Brain pericyte (primary cell): ENCODE measurements around the gene FAM241B.

Experiments
- DNase-seq: peaks from one replicate; pipeline ENCODE4 v3.0.0-alpha.2; 2012; ENCODE audit warnings: low read depth, low spot score

Gene FAM241B

DNA sequence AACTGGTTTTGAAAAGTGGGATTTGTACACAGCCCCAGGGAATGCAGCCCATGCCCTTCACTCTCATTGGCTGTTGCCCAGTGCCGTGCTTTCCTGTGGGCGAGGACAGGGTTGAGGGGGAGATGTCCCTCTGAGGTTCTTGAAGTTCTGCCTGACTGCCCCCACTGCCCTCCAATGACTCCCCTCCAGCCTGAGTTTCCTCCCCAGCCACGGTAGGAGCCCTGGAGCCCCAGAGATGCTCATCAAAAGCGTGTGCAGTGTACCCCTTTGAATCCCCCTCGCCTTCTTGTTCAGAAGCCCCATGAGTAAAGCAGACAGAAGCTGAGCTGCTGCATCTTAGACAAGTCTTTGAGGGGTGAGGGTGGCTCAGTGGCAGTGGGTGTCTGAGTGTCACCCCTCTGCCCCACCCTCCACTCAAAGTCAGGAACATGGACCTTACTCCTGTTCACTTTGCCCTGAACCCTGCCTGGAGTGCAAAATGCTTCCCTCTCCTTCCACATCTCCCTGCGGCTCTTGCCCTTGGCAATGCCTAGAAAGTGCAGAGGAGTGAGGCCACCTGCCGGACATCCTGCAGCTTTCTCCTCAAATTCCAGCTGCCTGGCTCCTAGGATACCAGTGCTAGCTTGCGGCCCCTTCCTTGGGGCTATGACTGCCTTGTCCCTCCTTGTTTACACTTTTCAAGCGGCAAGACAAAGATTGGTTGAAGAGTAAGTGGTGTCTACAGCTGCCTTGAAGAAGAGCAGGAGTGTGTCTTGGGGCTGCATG, 19.9 kb downstream of the FAM241B start:
- no peak for DNase-seq

DNA sequence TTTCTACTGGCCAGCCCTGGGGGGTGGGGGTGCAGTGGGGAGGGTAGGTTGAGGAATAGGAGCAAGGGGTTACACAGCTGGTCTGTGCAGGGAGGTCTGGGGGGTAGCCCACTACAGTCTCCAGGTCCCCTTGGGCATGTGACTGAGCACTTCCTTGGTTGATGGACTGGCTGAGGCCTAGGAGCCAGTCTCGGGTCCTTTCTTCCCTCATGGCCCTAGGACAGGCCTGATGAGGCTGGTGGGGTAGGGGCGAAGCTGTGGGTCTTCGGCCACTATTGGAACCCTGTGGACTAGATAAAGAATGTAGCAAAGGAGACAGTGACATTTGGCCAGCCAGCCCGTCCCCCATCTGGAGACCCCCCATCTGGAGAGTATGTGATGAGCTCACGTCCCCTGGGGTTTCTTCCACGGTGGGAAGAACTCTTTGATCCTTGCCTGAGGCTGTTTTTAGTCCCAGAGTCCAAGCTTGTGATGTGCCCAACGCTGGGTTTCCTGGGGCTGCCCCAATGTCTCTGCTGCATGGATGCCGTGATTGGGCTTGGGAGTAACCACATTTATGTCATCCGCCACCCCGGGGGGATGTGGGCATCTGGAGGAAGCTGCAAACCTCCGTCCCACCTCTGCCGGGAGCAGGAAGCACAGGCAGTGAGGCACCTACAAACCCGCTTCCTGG, 20.7 kb downstream of the FAM241B start:
- DNase-seq: no peak

DNA sequence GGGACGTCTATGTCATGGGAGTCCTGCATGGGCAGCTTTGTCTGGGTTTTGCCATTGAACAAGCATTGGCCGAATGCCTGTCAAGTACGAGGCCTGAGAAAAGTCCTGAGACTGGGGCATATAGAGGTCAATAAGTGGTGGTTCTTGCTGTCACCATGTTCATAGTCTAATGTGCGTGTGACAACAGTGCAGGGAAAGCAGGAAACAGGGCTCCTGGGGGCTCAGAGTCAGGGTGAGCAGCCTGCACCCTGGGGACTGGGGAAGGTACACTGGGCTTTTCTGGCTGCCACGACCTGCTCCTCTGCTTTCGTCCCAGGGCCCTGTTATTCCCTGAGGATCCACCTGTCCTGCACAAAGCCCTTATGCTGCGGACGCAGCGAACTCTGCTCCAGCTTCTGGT, 21.3 kb downstream of the FAM241B start:
- no peak for DNase-seq

DNA sequence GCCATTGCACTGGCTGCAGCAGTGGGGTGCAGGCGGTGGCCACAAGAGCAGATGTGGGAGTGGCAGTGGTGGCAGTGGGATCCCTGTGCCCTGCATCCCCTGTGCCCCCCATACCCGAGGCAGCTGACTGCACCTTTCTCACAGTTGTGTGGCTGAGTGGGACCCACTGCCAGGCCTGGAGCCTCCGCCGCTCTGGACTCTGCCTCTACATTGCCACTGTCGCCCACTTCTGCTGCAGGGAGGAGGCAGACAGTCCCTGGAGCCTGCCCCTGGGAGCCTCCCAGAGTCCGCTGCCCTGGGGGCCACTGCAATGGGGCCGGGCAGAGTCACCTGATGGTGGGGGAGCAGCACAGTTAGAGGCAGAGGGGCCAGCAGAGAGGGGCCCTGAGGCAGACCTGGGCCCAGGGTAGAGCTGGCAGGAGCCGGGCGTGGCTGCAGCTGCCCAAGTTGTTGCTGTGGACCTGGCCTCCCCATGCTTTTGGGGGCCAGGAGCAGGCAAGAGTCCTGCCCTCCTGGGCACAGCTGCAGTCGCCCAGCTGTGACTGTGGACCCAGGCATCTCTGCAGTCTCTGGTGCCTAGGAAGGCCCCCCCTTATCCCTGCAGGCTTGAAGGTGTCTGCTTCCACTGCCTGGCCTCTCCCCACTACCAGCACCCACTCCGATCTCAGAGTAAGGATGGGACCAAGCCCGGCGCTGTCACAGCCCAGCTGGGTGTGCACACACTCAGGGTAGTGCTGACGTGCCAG, 22.2 kb downstream of the FAM241B start:
- no peak for DNase-seq

DNA sequence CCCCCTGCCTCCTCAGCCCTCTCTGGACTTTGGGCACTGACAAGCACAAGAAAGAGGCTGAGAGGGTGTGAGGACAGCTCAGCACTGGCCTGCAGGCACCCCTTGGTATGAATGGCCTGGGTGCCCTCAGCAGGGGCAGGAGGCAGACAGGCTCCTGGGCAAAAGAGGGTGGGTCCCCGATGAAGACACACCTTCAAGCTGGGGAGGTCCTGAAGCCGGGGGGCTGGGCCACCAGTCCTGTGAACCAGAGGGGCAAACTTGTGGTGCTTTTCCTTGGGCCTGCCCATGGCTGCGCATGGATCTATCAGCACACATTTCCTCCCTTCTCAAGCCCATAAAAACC, 22.8 kb downstream of the FAM241B start:
- no peak for DNase-seq

DNA sequence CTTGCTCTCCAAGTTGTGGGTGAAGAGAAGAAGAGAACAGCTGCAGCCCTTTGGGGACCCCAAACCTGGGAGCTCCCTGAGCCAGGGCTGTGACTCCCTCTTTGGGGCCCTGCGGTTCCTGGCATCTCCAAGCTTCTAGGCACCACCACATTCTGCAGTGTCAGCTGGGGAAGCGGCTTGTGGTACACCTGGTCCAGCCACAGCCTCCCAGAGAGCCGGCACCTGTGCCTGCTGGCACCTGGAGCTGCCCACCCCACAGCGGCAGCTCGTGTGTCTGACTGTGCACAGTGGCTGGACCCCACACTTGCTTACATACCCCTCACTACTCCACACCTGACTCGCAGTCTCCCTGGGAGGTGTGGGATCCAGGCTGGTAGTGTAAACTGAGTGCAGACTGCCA, 23.5 kb downstream of the FAM241B start:
- DNase-seq: no peak

DNA sequence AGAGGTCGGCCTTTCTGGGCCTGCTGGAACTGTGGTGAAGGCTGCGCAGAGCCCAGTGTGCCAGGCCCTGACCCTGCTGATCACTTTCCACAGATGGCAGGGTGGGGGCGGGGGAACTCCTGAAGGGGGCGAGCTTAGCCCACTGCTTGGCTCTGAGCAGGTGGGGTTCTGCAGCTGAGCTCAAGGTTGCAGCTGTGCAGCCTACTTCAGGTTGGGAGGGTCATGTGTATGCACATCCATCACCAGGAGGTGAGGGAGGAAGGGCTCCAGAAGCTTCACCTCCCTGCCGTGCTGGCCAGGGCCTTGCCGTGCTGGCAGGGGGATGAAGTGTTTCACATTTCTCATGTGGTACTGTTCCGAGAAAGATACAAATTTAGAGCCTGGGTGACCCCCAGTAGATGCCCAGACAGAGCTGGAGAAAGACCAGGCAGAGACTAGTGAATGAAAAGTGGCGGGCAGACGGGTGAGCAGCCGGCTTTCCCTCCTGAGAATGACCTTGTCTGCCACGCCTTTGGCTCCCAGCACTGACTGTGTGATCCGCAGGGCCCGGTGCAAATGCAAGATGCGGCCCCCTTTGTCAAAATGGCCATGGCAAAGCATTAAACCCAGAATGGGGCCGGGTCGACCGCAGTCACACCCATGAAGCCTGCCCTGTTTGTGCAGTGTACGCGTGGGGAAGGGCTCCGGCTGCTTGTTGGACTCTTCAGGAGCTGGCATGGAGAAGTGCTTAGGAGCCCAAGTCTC, 25.2 kb downstream of the FAM241B start:
- DNase-seq: no peak

DNA sequence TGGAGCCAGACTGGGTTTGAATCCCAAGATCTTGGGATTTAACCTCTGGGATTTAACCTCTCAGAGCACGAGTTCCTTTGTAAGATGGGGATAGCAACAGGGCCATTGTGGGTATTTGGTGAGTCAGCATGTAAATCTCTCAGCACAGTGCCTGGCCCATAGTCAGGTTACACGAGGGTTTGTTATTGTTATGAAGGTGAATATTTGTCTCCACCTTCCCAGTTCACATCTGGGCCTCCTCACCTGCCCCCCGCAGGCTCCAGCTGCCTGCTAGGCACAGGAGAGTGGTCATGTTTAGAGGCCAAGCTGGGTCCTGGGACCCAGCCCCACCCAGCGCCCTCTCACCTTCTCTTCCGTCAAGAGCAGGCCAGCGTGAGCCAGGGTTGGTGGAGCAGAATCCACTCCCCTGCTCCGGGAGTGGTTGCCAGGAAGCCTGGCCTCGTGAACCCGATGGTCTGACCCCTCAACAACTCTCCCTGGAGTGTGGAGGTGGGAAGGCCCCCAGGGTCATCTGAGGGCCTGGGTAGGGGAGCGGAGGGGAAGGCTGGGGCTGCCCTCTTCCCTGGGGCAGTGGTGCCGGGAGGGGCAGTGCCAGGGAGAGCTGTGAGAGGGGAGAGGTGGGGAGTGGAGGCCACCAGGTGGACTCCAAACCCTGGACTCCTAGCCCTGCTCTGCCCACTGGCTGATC, 26.0 kb downstream of the FAM241B start:
- DNase-seq: no peak

DNA sequence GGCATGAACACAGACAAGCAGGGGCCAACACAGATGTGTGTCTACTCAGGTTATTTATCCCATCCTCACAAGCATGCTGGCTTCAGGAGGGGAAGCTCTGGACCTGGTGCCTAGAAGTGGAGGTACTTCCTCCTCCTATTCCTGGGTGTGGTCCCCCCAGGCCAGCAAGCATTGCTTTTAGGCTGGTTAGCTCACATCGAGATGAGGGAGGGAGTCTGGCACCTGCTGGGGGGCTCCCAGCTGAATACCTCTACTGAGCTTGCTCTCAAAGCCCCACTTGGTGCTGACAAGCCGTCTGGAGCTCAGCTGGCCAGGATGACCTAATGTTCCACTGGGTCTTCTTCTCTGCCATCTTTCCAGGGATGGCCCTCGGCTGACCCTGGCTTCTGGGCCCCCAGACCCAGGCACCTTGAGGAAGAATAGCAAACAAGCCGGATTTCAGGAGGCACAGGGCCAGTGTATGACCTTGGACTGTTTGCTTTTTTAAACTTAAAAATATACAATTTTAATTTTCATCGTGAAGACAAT, 26.8 kb downstream of the FAM241B start:
- no peak for DNase-seq

DNA sequence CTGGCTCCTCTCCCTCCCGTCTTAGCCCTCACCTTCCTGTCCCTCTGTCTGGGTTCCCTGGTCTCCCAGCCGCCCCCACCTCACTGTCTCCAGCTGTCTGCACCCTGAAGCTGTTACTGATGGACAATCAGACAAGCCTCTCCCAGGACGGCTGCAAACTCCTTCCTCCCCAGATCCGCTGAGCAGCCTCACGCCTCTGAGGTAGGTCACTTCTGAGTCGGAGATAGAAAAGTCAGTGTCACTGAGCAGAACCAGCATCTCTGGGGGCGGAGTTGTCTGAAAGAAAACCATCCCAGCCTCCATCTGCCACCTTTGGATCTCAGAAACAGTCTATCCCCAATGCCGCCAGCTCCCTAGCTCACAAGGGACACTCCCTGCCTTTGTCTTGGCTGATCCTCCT, 27.4 kb downstream of the FAM241B start:
- DNase-seq: no peak

DNA sequence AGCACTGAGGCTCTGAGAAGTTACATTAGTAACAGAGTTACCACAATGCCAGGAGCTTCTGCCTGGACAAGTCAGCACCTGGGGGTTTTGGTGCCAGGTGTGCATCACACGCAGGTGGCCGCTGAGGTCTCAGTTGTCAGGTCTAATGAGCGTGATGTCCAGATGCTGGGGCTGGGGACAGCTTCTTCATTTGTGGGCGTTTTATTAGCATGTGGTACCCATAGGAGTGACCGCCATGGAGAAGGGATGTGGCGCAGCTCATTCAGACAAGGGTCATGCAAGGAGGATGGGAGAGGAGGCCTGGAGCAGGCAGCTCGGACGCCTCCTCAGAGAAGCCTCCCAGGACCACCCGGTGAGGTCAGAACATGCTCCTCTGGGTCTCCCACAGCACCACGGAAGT, 27.8 kb downstream of the FAM241B start:
- DNase-seq: no peak

DNA sequence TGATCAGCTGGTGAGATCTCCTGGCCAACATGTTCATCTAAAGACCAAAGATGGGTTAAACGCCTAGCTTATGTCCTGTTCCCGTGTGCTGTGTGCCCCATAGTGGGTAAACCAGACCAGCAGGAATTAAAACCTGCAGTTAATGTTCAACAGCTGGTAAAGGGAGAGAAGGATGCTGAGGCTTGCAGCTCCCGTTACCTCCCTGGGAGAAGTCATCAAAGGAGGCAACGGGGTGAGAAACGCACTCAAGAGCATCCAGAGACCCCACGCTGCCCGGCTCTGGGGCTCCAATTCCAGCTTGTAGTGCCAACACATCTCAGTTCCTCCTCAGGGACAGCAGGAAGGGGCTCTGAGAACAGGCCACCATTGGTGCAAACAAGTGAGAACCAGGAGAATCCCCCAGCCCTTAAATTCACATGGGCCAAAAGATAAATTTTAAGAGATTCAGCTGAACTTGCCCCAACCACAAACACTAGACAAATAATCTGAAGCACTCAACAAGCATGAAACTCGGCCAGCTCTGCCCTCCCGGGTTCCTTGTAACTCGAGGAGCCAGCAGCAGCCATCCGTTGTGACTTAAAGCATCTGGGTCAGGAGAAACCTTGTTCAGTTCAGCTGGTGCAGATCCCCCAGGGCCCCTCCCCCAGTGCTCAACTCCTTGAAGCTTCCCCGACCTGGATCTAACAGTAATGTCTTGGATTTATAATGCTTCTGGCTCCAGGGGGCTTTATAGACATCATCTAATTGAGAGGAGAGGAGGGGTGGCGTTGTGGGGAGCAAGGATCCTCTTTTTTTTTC, 29.4 kb downstream of the FAM241B start:
- DNase-seq: no peak

DNA sequence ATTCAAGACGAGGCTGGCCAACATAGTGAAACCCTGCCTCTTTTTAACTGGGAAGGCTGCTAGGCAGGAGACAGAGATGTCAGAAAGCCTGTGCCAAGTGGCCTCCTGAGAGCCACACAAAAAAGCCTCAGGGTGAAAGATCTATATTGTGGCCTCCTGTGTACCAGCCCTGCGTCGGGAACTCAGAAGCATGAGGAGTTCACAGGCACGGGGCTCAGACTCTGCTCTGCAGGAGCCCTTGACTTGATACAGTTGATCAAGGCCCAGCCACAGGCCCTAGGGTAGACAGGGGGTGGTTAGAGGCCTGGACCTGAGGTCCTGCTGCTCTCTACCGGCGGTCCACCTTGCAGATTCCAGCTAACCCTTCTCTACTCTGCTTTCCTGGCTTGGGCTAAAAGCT, 30.2 kb downstream of the FAM241B start:
- DNase-seq: no peak

DNA sequence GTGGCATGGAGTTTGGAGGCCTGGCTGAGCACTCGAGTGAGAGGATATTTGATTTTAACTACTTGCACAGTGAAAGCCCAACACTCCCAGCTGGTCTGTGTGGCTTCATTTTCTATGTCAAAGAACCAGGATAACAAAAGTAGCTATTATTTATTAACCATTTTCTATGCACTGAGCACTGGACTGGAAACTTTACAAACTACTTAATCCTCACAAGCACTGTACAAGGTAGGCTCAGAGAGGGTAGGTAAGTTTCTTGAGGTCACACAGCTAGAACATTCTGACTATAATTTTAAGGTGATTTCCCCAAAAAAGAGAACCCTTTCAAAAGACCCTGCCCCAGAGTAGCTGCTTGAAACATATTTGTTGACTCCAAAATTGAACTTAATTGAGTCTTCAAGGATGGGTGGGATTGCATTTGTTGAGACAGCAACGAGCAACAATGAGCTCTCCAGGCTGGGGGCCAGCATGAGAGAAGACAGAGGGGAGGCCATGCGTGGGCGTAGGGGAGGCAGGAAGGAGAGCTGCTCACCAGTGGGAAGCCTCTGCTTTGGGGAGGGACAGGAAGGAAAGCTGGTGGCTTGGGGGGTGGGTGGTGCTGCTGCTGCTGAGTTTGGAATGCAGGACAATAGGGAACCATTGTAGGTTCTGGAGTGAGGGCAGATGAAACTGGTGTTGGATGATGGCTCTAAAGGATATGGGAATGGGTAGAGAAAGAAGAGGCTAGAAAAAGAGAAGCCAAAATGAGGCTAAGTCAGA, 31.5 kb downstream of the FAM241B start:
- DNase-seq: no peak

DNA sequence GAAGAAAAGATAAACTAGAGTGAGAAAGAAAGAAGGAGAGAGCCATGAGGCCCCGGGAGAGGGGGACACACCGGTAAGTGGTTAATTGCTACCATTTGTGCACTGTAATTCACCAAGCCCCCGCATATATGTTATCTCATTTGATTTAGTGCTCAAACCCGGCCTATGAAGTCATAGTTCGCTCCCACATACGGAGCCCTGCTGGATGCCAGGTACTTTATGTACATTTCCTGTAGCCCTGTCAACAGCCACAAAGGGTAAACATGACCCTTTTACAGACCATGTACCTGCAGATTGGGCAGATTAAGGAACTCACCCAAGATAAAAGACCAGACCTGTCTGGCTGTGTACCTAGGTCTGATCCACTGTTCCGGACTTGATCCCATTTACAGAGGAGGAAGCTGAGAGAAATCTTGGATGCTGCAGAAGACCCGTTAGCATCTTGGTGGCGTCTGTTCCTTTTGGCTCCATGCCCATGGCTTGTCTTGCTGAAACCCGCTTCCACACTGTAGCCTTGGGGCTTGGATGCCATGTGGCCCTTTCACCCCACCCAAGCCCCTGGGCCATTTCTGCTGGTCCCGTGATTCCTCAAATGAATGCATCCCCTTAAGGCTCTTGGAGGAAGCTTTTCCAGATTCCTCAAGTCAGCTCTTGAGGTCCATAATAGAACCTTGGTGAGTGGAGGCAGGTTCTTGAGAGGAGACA, 32.3 kb downstream of the FAM241B start:
- DNase-seq: no peak

DNA sequence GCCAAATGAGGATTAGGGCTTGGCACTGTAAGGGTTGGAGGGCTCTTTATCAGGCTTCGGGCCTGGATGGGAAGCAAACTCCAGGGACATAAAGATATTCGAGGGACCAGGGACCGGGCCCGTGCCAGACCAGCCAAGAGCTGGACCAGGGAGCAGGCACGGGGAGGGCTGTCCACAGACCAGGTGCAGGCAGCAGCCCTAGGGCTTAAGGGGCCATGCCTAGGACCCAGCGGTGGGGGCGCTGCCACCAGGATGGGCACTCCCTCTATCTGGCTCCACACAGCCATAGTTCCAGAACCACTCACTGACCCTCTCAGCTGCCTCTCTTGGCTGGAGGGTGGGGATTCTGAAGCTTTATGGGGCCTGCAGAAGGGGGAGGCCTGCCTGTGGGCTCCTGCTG, 32.9 kb downstream of the FAM241B start:
- DNase-seq: no peak

DNA sequence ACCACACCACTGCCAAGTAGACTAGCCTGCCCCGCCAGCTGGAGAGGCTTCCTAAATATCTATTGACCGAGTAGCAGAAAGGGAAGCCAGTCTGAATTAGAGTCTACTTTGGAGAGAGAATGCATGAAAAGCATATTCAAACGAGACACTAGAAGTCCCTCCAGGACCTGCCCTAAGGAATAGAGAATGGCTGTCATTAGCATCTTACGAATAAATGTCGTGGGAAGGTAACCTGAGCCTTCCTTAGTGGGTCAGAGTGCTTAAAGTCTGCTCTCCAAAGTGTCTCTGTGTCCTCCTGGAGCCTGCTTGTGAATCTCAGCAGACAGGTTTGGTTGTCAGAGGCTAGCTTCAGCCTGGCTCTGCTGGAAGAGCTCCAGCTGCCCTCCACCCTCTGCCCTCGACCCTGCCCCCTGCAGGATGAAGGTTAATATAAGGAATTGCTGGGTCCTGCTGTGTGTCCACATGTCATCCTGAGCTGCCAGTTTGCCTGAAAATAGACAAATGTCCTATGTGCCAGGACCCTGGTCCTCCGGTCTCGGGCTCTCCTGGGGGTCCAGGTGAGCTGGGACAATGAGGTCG, 33.4 kb downstream of the FAM241B start:
- no peak for DNase-seq

DNA sequence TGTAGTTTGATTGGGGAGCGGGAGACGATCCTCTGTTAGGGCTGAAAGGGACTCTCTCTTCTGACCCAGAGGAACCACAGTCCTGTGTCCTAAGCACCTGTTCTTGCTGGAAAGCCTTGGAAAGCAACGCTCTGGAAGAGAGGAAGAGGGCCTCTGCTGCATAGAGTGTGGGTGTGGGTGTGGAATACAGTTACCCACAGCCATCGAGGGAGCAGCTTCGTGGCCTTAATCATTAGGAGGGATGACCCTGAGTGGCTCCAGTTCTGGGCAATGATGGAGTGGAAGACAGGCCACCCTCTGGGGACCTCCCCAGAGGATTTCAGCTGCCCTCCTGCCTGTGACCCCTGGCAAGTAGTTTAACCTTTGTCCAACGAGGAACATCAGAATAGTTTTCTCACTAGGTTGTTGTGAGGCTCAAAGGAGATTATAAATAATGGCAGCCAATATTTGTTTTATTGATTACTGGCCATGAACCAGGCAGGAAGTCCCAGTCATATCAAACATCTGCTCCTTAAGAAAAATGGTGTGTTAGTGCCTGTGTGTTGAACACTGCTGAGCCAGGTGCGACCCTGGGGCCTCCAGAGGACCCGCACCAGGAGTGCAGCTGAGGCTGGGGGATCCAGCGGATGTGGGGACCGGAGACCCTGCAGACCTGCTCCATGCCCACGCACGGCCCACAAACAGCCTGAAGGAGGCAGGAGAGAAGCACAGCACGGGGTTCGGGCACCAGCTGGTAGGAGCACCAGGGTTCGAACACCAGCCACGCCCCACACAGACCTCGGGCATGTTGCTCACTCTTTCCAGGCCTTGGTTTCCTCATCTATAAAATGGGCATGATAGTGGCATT, 35.6 kb downstream of the FAM241B start:
- no peak for DNase-seq
